Lower leg skin (tissue), 4 donors: ENCODE results near the gene ARHGAP19. TPM values are rescaled to one million over a fixed set of nuclear protein-coding genes. Genes with fewer than 3 reads are reported as not detected.
A peak's percentile ranks its signal among the peaks of the same experiment; 100 is the strongest.

Source experiments
- DNase-seq, 2 donors: peaks; one replicate each; pipeline ENCODE4 v3.0.0-alpha.2; 2019; ENCODE audit warnings: low spot score in 2 of 2
- H3K4me3 ChIP-seq: fragments of 200-600 bp; sonication (generic); 2 replicates; pipeline ENCODE4 v1.5.1; 2017; ENCODE audit warnings: mild to moderate bottlenecking, low read depth; ENCODE audit not compliant: poor library complexity, severe bottlenecking
- POLR2A ChIP-seq, 2 donors: fragments of 450-650 bp; IDR thresholded peaks; one replicate each; pipeline ENCODE4 v1.6.1; 2016 to 2017; ENCODE audit warnings: antibody characterized with exemption in 2 of 2, mild to moderate bottlenecking in 1 of 2, moderate library complexity in 1 of 2
- whole genome bisulfite sequencing, 2 donors: methylation state at CpG; one replicate each; pipeline ENCODE4 v1.1.5; 2018; 5-methylcytosine and 5-hydroxymethylcytosine counted together
- intact Hi-C: fragments of 100-400 bp; cut with DNase I; formaldehyde crosslinking; loops from one replicate; pipeline ENCODE4 v1.15.0; 2023; ENCODE audit warnings: low total_unique reads
- total RNA-seq, 4 donors: library from RNA; depleted of rRNA; stranded (reverse); fragments of >200 nt; gene quantifications; one replicate each; pipeline ENCODE4 v1.1.0, GENCODE V29; 2016
- TF ChIP-seq, protein P1 (sequence below), 3 donors: fragments of 450-650 bp; IDR thresholded peaks; one replicate each; pipeline ENCODE4 v1.5.1; 2016; ENCODE audit warnings: antibody characterized with exemption in 3 of 3, mild to moderate bottlenecking in 3 of 3, moderate library complexity in 2 of 3

ARHGAP19 gene
- total RNA-seq, 4 donors from 2014 or later, result 7.7 to 8.5 (median 8.2) TPM

DNA sequence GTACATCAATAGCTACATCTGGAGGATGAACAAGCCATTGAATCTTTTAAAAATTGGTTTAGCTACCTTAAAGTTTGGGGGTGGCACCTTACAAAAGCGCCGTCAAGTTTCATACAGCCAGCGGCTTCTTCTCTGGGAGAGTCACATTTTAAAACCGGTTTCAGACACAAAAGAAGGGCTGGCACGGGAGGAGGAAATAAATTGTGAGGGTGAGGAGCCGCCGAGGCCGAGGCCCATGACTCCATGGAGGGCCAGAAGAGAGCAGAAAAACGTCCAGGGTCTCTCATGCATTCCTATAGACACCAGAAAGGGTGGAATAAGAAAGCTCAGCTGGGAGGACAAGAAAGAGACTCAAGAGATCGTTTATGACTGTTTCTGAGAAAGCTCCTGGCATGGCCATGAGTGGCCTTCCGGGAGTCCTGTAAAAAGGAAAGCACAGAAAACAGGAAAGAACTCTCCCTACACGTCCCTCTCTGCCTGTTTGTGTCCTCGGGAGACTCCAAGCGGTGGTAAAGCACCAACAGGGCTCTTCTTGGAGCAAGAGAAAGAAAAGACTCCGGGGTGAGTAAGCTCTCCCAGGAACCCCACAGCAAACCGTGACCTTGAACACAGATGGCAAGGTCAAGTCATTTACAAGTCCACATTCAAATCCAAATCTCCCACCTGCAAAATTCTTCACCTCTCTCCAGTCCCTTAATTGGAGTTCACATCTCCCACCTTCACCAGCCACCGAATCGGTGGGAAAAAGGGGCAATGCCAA is 40.3 kb upstream of the ARHGAP19 start:
- 4 to 5% methylated on average over 18 of the region's 18 CpGs for WGBS, 2 donors
- peak in 1 of 2 donors; percentile 45 for DNase-seq
- TF ChIP-seq POLR2A (IDR thresholded peaks at IDR 0.05), result no peak
- intact Hi-C loops, result loop anchor here (10.0 kb wide), 1 partner anchor 58 kb away; no protein-coding TSS in a partner anchor
- H3K4me3 ChIP-seq, result peak overlapping the region; percentile 92

GRCh38 chr10:97331153-97331703 is 38.8 kb upstream of the ARHGAP19 start:
- intact Hi-C loops, result loop anchor here (10.0 kb wide), 1 partner anchor 56 kb away; no protein-coding TSS in a partner anchor
- TF ChIP-seq, protein P1, sequence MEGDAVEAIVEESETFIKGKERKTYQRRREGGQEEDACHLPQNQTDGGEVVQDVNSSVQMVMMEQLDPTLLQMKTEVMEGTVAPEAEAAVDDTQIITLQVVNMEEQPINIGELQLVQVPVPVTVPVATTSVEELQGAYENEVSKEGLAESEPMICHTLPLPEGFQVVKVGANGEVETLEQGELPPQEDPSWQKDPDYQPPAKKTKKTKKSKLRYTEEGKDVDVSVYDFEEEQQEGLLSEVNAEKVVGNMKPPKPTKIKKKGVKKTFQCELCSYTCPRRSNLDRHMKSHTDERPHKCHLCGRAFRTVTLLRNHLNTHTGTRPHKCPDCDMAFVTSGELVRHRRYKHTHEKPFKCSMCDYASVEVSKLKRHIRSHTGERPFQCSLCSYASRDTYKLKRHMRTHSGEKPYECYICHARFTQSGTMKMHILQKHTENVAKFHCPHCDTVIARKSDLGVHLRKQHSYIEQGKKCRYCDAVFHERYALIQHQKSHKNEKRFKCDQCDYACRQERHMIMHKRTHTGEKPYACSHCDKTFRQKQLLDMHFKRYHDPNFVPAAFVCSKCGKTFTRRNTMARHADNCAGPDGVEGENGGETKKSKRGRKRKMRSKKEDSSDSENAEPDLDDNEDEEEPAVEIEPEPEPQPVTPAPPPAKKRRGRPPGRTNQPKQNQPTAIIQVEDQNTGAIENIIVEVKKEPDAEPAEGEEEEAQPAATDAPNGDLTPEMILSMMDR (IDR thresholded peaks at IDR 0.05), result no peak
- no peak for TF ChIP-seq POLR2A (IDR thresholded peaks at IDR 0.05)
- WGBS, 2 donors, result 67 to 81% methylated on average over 6 of the region's 6 CpGs
- DNase-seq, result no peak
- no peak overlapping the region for H3K4me3 ChIP-seq

DNA sequence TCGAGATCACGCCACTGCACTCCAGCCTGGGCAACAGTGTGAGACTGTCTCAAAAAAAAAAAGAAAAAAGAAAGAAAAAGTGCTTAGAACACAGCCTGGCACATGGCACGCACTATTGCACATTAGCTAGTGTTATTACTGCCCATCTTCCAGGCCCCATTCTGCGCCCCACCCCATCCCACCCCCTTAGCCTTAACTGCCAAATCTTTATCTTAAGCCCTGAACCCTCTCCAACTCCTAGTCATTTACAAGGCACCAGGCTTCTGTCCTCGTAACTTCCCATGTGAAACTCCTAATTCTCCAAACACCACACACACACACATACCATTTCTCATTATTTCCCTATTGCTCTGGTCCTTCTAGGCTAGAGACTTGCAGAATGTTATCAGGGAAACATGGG is 37.3 kb upstream of the ARHGAP19 start:
- no peak for TF ChIP-seq POLR2A (IDR thresholded peaks at IDR 0.05)
- TF ChIP-seq, protein P1 (IDR thresholded peaks at IDR 0.05), result no peak
- intact Hi-C loops, result loop anchor here (10.0 kb wide), 1 partner anchor 55 kb away; no protein-coding TSS in a partner anchor
- no peak for DNase-seq
- WGBS, 2 donors, result 88 to 90% methylated on average over 5 of the region's 5 CpGs
- H3K4me3 ChIP-seq, result no peak overlapping the region

DNA sequence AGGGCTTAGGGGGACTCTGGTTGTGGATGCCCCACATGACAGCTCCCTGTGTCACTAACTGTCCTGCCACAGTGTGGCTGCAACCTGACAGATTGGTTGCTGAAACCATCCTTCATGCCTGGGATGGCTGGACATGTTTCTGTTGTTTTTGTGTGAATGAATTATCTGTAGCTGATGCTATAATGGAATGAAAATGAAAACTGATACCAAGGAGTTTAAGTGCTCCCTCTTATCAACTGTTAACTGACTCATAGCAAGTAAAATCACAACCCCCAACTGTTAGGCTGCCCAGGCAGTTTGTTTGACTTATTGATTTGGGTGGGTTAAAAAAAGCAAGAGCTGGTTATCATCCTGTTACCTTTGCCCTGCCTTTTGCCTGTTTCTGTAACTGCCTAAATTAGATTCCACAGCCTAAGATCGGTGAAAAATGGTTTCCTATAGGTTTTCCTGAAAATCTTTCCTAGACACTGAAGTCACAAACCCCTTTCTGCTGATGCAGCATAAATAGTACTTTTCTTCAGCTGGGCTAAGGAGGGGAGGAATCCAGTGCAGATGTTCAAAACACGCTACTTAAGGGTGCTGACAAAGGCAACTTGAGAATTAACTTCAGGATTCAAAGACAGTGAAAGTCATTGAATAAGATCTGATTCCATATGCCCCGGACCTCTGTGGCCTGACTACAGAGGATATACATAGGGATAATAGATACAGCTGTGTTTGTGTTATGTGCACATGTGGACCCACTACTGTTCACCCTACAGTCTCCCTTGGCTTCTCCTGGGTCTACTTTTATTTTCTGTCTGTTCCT is 36.4 kb upstream of the ARHGAP19 start:
- DNase-seq, result no peak
- TF ChIP-seq, protein P1 (IDR thresholded peaks at IDR 0.05), result no peak
- TF ChIP-seq POLR2A (IDR thresholded peaks at IDR 0.05), result no peak

GRCh38 chr10:97327348-97328294 is 35.2 kb upstream of the ARHGAP19 start:
- WGBS, 2 donors, result 80 to 82% methylated on average over 7 of the region's 7 CpGs
- no peak overlapping the region for H3K4me3 ChIP-seq
- no peak for DNase-seq
- intact Hi-C loops, result no loop called here
- TF ChIP-seq, protein P1 (IDR thresholded peaks at IDR 0.05), result no peak
- TF ChIP-seq POLR2A (IDR thresholded peaks at IDR 0.05), result no peak

More for the DNA sequence above, 36.4 kb upstream of the ARHGAP19 start:
- intact Hi-C loops, result no loop called here
- 84 to 85% methylated on average over 3 of the region's 3 CpGs for WGBS, 2 donors
- no peak overlapping the region for H3K4me3 ChIP-seq
